HG02840 (cell line): ENCODE measurements around the gene C22orf23.
A peak's percentile ranks its signal among the peaks of the same experiment; 100 is the strongest.

Experiments
- ATAC-seq: cut with Tn5 transposase; IDR thresholded peaks from one replicate; pipeline ENCODE4 v1.9.1; 2021; ENCODE audit warnings: mild to moderate bottlenecking, moderate library complexity, moderate number of reproducible peaks; ENCODE audit not compliant: unreplicated experiment, low FRiP score

C22orf23 gene

GRCh38 chr22:37953437-37954179 is at the start of gene C22orf23, which contains the start of gene POLR2F:
Gene C22orf23 (minus strand): TSS chr22:37953601. CDS start chr22:37953149, 452 bp downstream.
Gene POLR2F (plus strand): TSS chr22:37953699. CDS start chr22:37953788, 89 bp downstream.
- peak; percentile 90 for ATAC-seq

GRCh38 chr22:37999640-38000272 is 46.4 kb upstream of the C22orf23 start:
- no peak for ATAC-seq

GRCh38 chr22:37999236-37999635 is 45.8 kb upstream of the C22orf23 start:
- no peak for ATAC-seq

DNA sequence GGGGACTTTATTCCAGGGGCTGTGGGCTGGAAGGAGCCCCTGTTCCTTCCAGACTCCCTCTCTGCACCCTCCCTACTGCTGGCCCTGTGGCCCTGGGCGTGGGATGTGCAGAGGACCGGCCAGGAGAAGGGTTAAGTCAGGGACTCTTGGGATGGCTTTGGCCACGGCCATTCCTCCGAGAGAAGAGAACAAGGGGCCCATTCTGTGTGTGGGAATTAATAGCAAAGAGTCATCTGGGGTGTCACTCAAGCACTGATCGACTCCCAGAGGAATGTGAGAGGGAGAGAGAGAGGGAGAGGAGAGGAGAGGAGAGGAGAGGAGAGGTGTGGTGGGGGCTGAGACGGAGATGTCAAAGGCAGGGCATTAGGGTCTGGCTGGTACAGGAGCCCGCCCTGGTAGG is 45.1 kb upstream of the C22orf23 start:
- no peak for ATAC-seq

DNA sequence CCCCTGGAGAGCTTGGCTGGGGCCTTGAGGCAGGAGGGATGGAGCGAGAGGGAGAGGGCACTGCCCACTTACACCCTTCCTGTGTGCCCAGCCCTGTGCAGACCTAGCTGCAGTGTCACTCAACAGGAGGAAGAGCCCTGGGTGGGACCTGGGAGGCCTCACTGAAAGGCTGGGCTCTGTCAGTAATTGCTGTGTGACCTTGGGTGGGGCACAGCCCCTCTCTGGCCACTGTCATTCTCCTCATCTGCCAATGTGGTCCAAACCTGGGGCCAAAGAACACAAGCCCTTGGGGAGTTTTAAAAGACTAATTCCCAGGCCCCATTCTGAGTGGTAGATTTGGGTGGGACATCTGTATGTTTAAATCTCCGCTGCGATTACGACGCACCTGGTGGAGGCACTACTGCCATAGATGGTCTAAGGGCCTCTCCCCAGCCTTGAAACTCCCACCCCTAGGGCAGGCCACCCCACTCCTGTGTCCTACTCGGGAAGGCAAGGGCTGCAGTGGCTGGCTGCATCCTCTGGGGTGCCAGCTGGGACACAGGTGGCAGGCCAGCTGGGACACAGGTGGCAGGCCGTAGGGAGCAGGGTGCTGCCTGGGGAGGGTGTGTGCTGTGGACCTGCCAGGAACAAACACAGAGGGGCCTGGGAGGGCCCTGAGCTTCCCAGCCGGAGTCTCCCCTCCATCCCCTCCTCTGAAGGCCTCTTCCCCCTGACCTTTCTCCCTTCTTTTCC is 43.3 kb upstream of the C22orf23 start:
- no peak for ATAC-seq

DNA sequence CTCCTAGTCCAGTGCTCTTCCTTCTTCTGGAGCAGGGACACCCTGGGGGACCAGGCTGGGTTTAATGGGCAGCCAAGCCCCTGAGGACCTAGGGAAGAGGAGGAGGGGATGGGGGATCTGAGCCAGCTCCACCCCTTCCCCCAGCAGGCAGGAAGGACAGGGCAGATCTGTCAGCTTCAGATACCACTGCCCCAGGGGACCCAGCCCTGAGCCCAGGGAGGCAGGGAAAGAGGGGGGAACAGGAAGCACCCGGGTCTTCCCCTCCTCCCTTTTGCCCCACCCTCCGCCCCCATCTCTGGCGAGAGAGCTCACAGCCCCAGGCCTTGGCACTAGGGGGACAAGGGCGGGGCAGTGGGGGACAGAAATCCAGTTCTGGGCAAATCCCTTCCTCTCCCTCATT is 42.7 kb upstream of the C22orf23 start:
- ATAC-seq, result no peak

- no peak for ATAC-seq
These were observed 42.1 kb upstream of the C22orf23 start for GRCh38 chr22:37995460-37995859.

DNA sequence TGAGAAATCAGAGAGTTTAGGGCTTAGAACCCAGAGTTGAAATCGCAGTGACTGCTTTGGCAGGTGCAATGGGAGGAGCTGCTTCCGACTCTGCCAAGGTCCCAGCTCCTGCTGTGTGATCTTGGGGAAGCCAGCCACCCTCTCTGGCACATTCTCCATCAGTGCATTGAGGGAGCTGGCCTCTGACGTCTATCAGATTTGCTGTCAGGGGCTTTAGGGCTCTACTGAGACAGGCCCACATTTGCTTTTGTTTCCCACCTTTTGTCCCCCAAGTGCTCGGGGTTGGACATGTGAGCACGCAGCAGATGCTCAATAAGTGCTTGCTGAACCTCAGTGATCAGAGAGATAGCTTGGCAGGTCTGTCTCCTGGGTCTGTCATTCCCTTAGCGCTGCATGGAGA is 41.6 kb upstream of the C22orf23 start:
- ATAC-seq, result no peak

DNA sequence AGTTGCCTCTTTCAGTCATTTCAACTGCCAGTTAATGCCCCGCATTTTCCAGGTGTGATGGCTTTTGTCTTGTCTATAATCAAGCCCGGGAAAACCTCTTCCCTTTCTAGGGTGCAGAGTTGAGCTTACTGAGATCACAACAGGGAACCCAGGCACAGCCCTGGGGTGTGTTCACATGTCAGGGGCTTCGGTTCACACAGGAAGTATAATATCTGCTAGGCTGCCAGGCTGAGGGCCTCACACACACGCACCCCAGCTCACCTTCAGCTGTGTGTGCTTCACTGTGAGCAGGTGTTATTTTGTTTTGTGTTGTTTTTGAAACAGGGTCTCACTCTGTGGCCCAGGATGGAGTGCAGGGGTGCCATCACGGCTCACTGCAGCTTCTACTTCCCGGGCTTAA is 40.6 kb upstream of the C22orf23 start:
- no peak for ATAC-seq

DNA sequence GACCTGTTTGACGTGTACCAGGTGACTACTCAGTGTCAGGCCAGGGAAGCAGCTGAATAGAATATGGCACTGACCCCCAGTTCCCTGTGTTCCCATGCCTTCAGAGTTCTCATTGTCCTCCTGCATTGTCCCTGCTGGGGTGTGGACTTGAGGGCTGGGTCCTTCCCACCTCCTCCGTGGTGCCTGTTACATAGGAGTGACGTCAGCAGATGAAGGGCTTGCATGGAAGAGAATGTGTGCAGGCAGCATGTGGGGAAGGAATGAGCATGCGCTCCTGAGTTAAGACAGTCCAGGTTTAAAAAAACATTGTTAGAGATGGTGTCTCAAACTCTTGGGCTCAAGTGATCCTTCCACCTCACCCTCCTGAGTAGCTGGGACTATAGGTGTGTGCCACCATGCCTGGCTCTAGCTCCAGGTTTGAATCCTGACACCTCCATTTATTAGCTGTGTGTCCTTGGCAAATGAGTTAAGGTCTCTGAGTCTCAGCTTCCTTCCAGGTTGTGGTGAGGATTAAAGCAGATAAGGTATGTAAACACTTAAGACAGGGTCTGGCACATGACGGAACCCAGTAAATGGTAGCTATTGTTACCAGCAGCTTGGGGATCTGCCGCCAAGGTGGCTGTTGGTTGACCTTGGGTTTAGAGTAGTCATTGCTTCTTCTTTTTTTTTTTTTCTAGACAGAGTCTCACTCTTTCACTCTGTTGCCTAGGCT is 38.5 kb upstream of the C22orf23 start:
- ATAC-seq, result no peak

GRCh38 chr22:37990862-37991261 is 37.5 kb upstream of the C22orf23 start:
- ATAC-seq, result no peak

DNA sequence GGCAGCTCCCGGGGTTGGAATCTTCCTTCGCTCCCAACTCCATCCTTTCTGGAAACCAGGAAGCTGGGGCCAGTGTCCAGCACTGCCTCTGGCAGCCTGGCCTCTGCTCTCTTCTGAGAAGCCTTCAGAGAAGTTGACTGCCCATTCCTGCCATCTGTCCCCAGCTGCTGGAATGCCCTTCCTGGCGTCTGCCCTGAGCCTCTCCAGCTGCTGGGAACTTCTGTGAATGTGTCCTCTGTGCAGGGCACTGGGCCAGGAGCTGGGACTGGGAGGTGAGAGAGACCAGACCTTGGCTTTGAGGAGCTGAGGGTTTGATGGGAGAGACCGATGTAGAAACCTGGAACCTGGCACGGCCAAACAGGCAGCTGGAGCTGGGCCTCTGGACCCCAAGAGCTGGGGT is 36.9 kb upstream of the C22orf23 start:
- no peak for ATAC-seq

DNA sequence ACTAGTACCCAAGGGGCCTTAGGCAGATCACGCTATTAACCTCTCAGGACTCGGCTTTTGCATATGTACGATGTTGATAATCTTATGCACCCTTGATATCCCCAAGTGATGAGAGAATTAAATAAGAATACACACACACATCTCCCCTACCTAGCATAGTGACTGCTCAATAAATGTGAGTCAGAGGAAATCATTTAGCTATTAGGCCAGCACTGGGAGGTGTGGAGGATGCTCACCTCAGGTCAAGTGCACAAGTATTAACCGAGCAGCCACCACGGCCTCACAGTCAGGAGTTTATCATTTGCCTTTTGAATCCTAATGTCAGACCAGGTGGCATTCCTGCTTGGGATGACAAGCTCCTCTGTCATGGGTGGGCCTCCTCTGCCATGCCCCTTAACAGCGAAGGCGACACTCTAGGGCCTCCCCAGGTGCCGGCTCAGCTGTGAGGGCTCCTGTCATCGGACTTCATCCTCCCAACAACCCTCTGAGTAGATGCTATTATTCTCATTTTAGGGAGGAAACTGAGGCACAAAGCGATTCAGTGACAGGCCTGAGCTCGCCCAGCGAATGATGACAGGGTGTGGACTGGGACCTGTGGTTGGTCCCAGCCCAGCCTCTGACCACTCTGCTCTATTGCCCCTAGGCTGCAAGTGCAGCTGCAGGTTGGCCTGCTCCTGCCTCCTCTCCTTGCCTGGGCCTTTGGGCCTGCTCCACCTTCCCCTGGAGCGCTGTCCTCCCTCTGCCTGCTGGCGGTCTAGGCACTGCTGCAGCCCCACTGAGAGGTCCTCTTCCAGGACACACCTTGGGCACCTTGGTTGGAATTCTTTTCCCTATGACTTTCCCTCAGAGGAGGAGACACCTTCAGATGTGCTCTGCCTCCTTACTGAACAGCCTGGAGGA is 36.0 kb upstream of the C22orf23 start:
- no peak for ATAC-seq

- no peak for ATAC-seq
These were observed 33.0 kb upstream of the C22orf23 start for GRCh38 chr22:37986371-37986770.

DNA sequence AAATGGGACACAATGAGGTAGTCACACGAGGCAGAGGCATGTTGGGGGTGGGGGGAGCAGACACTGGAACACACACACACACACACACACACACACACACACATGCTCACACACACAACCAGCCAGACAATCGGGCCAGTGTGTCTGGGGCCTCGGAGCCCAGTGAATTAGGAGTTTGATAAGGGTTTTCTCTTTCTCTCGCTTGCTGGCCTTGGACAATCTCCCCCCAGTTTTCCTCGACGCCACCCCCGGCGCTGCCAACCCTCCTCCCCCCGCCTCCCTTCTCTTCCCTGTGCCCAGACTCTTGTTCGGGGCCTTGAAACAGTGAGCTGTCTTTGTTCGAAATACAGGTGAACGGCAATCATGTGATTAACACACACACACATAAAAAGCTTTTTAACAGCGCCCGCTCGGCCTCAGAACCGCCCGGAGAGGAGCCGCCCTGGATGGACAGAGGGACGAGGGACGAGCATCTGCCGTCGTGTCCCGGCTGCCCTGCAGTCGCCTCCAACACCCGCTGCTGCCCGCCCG is 32.4 kb upstream of the C22orf23 start:
- no peak for ATAC-seq

- no peak for ATAC-seq
These were observed 31.7 kb upstream of the C22orf23 start for GRCh38 chr22:37985050-37985585.

DNA sequence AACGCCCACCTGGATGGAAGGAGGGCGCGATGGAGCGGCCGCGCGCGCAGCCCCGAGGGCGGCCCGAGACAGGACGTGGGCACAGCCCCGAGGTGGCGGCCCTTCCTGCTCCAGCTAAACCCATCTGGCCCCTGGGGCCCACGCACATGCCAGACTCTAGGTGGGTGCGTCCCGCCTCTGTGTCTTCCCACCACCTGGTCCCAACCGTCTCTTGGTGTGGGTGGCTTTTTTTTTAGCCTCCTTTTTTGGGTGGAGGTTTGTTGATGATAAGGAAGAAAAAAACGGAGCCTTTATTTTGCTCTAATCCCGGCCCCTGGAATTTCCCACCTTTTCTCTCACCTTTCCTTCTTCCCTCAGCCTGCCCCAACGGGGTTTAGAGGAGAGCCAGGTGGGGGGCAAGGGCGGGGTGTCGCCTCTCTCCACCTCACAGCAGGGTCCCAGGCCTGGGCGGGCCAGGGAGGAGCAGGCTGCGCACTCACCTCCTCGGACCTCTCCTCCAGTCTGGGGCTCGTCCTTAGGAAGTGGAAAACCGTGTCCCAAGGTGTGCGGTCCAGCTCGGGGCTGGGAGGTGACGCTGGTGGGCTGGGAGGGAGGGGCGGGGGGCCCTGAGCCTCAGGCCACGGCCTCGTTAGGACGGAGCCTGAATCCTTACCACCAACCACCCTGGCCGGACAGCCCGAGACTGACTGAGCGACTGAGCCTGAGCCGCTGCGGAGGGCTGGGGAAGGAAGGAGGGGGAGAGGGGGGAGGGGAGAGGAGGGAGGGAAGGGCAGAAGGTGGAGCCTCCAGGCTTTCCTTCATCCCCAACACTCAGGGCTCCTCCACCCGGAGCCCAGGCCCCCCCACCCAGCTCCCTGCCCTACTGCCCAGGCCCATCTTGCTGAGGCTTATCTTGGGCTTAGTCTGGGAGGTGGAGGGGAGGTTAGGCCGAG is 30.7 kb upstream of the C22orf23 start, which contains the start of gene SOX10:
Gene SOX10, minus strand, starts transcription at position 696 of the 932 bp plus-strand sequence. CDS start 771 bp downstream, outside the sequence.
- ATAC-seq, result no peak
